Activated naive CD4-positive, alpha-beta T cell (primary cell): Measurements from ENCODE around the gene SAMM50.
"Not testable (repeated sequence)": the region's sequence is repeated elsewhere in the genome, so short reads cannot be mapped to it uniquely, and the experiment has no call there.

Source experiments
- DNase-seq, 4 experiments: peaks; one replicate each; lab custom pipeline; 2025; lab: John Stamatoyannopoulos, UW

The SAMM50 gene

DNA sequence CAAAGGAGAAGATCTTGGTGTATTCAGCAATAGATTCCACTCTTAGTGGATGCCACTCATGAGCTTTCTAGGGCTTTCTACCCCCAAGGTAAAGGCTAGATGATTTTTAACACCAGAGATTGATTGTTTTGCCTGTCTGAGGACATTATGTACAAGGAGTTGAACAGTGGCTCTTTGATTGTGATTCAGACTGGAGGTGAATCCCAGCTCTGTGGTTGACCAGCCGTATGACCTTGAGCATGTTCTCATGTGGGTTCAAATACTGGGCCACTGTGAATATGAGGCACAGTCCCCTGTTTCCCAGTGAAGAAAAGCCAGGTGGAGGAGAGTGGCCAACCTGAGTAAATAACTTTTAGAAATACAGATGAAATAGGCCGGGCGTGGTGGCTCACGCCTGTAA, 44.9 kb downstream of the SAMM50 start:
- no peak for DNase-seq

DNA sequence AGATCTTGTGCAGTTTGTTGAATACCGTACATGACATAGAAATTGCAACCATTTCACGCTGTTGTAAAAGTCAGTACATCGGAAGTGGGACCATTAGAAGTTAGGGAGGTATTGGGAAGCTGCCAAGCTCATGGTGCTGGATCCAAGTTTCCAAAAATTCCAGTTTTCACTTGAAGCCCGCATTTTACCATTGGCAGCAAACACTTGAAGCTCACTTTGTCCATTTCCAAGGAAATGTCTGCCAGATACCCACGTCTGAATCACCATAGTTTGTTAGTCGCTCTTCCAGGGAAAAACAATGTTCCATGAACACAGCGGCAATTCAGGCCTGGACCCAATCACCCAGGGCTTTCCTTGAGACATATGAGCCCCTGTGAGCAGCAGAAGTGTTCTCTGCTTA, 46.3 kb downstream of the SAMM50 start:
- DNase-seq: no peak

DNA sequence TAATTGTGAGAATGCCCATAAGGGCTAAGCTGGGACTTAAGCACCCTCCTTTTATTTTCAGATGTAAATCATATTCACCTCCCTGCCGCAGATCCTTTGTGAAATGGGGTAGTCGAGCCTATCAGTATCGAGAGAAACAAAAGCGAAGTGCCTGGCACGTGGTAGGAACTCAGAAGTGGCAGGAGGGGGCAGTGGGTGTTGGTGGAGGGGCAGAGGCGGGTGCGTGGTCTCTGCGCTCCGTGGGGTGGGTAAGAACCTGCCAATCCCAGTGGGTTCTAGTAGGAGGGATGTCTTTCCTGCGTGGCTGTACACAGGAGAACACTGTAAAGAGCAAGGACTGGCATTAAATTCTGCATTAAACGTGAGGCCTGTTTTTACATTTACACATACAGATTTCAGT, 47.1 kb downstream of the SAMM50 start:
- no peak for DNase-seq

DNA sequence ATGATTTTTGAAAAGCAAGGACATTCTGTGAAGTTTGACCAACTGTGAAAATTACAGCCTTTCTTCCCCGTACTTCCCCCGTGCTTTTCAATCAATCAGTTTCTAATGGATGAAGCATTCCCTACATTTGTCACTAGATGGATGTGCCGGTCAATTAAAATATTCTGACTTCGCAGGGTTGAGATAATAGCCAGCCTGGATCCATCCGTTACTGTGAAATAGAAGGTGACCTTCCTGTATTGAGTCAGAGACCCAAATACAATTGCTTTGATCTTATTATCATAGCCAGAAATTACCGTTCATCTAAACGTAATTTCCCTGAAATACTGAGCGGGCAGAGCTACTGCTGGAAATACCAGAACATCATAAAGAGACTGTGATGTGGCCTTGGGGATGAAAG, 47.8 kb downstream of the SAMM50 start:
- no peak for DNase-seq

DNA sequence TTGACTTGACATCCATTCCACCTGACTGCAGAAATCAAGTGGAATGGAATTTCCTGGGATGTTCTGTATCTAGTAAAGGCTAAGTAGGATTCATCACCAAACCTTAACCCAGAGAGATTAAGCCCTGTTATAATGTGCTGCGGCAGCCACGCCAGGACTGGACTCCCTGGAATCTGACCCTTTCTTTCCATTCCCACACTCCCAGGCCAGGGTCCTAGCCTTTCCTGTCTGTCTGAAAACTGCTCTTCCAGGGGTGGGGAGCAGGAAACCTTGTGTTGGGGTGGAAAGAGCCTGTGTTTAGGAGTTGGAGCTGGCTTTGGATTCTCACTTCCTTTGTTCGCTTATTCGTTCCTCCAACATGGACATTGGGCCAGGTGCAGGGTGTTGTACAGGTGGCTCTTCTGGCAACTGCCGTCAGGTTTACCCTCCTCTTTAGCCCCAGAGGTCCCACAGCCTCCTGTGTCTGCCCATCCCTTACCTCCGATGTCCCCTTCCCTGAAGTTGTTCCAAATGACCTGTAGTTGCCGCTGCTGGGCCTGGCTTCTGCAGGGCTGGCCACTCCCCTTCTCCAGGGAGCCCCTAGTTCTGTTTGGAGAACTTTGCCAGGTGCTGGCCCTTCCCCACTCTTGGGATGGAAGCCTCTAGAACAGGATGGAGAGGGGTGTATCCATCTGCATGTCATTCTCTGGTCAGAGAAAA, 48.3 kb downstream of the SAMM50 start:
- no peak for DNase-seq

DNA sequence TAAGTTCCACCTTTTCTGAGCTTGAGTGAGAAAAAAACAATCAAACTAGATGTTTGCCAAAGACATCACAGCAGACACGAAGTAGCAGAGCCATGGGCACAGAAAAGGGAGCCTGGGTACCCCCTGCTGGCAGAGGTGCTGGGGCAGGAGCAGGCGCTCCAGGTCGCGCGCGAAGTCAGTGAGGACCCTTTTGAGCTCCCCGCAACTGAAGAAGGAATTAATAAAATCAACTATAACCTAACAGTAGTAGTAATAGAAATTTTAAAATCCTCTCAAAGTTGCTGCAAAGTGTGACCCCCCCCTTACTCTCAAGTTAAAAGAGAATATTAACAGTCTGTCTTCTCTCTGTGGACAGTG, 48.8 kb downstream of the SAMM50 start:
- DNase-seq: no peak

DNA sequence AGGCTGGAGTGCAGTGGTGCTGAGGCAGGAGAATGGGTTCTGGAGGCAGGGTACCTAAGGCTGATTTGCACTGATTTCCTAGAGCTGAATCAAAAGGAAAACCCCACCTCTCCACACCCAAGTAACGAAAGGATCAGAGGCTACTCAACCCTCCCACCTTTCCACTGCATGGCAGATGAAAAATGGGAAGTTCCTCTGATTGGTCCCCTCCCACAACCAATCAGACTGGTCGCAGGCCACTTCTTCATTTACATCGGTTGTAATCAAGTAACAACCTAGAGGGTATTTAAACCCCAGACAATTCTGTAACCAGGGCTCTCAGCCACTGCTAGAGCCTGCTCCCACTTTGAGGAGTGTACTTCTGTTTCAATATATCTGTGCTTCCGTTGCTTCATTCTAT, 50.3 kb downstream of the SAMM50 start:
- DNase-seq: no peak

DNA sequence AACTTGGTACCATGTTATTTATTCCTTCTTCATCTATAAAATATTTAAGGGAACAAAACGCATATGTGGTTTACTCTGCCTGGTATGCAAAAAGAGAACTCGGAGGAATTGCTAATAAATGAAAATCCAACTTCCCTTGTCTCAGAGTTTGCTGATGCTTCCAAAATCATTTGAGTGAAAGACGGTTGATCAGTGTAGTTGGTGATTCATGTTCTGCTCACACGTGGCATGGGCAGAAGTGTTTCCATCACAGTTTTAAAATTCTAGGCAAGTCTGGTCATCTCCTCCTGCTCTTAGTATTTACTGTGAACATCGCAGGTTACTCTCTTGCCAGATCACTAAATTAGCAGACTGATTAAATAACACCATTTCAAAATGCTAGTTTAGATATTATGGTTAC, 56.9 kb downstream of the SAMM50 start:
- DNase-seq: no peak

DNA sequence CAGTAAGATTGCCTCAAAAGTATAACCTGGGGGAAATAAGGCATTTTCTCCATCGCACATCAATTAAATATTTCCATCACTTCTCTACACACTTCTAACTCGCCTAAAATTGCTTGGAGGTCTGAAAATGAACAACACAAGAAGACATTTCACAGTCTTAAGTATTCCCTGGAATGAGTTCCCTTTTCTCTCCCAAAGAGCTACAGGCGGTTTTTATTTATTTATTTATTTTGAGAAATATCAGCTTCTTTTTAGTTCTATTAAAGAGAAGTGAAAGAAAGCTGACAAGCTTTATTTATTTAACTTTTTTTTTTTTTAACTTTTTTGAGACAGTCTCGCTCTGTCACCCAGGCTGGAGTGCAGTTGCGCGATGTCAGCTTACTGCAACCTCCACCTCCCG, 57.3 kb downstream of the SAMM50 start:
- no peak for DNase-seq

DNA sequence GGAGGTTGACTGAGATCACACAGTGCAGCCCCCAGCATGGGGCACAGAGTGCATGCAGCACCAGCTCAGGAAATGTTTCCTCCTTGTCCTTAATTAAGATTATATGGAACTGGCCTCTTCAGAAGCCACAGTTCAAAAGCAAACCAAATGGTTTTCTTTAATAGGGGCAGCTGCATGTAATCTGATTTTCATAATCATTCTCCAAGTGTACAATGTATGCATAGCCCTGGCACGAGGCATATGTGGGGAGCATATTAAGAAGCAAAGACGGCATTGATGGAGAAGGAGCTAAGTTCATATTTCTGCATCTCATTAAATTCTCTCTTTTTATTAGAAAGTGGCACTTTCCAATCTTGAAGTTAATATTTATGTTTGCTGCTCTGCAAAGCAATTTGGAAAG, 59.0 kb downstream of the SAMM50 start:
- no peak for DNase-seq

DNA sequence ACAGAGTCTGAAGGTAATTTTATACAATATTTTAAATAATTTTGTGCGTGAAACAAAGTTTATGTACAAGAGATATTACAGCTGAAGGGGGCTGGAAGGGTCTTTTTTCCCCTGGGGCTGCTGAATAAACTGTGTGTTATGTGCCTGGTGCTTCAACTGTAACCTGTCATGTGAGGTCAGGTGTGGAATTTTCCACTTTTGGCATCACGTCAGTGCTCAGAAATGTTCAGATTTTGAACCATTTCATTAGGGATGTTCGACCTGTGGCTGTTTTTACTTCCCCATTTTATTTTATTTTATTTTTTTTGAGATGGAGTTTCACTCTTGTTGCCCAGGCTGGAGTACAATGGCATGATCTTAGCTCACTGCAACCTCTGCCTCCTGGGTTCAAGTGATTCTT, 61.3 kb downstream of the SAMM50 start:
- DNase-seq: not testable (repeated sequence)

DNA sequence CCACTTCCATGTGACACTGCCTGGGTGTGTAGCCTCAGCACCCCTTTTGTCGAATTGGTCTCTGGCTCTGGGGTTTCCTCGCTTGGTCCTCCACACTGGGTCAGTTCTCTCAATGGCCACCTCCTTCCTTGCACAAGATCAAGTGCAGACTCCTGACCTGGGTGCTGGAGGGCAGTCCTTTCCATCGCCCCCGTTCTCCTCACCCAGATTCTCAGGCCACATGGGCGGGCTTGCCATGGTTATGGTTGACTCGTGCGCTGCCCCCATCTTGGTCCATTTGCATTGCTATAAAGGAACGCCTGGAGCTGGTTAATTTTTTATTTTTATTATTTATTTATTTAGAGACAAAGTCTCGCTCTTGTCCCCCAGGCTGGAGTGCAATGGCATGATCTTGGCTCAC, 63.4 kb downstream of the SAMM50 start:
- no peak for DNase-seq

DNA sequence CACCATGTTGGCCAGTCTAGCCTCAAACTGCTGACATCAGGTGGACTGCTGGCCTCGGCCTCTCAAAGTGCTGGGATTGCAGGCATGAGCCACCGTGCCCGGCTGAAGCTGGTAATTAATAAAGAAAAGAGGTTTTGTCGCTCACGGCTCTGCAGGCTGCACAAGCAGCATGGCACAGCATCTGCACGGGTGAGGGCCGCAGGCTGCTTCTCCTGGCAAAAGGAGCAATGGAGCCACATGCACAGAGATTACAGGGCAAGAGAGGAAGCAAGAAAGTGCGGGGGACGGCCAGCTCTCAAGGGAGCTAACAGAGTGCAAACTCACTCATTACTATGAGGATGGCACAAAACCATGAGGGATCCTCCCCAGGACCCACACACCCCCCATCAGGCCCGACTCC, 64.2 kb downstream of the SAMM50 start:
- DNase-seq: no peak

DNA sequence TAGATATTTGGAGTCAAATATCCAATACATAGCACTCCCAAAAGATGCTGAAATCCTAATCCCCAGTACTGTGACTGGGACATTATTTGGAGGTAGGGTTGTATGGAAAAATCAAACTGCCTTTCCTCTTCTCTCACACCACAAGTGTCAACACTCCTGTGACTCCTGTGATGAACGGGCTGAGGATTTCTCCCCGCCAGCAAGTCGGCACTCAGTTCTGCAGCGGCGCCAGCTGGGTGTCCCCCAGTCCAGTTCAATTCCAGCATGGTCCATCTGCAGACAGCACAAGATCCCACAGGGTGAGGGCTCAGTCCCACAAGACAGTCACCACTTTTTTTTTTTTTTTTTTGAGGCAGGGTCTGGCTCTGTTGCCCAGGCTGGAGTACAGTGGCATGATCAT, 64.6 kb downstream of the SAMM50 start:
- DNase-seq: no peak

DNA sequence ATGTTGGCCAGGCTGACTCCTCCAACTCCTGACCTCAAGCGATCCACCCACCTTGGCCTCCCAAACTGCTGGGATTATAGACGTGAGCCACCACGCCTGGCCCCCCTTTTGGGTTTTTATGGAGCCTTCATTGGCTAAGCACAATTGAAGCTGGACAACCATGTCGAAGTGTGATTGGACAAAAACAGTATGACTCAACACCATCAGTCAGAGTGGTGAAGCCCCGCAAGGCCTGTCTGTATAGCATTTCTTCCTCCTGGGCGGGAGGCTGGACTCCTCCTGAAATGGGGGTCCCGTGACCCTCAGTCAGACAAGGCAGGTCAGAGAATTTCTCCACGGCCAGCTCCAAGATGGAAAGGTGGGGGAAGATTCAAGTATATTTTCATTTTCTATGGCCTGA, 65.7 kb downstream of the SAMM50 start:
- no peak for DNase-seq

DNA sequence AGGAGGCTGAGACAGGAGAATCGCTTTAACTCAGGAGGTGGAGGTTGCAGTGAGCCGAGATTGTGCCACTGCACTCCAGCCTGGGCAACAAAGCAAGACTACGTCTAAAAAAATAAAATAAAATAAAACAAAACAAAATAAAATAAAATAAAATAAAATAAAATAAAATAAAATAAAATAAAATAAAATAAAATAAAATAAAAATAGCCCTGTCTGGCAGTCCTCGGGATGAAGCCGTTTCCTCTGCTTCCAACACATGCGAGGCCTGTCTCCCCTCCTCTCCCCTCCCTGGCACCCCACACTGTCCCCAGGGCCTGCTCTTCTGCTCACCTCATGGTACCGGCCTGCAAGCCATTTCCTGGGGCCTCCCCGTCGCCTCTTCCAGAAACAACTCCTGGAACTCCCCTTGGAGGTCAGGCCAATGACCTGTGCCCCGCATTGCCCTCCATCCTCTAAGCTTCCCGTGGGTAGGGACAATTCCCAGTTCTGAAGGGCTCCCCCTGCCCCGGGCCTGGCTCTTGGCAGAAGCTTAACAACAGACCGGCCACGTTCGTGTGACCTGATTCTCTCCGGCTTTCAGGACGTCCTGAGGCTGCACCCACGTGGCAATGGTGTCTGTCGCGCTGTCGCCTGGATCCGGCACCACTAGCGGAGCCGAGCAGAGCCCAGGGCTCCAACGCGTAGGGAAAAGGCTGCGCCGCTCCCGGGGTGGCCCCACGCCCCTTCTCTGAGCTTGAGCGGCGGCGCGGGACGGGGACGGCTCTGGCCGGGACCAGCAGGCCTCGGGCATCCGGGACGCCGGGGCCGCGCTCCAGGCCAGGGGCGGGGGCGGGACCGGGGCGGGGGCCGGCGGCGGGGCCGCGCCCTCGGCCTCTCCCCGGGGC, 68.4 kb downstream of the SAMM50 start:
- no peak for DNase-seq

DNA sequence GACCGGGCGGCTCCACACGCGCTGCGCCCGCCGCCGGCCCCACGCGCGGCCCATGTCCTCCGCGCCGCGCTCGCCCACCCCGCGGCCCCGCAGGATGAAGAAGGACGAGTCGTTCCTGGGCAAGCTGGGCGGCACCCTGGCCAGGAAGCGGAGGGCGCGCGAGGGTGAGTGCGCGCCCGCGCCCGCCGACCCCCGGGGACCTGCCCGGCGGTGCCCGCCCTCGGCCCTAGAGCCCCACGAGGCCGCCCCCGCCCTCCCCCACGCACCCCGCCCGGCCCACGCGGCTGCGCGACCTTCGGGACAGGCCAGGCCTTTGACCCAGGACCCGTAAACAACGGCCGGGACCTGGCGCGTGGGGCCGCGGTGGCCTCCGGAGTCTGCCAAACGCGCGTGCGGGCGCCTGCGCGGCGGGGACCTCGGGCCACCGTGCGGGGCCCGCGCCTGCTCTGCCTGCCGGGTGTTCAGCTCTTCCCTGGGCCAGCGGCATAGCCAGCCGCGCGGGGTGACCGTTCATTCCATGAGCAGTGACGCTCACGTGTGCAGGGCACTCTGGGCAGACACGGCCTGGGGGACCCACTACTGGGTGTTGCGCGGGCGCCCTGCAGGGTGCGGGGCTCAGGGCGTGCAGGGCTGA, 69.2 kb downstream of the SAMM50 start, which contains the start of gene PARVB:
PARVB (plus strand) TSS at position 15 of the 634 bp plus-strand sequence; CDS start at position 53, 38 bp downstream.
- DNase-seq: no peak

DNA sequence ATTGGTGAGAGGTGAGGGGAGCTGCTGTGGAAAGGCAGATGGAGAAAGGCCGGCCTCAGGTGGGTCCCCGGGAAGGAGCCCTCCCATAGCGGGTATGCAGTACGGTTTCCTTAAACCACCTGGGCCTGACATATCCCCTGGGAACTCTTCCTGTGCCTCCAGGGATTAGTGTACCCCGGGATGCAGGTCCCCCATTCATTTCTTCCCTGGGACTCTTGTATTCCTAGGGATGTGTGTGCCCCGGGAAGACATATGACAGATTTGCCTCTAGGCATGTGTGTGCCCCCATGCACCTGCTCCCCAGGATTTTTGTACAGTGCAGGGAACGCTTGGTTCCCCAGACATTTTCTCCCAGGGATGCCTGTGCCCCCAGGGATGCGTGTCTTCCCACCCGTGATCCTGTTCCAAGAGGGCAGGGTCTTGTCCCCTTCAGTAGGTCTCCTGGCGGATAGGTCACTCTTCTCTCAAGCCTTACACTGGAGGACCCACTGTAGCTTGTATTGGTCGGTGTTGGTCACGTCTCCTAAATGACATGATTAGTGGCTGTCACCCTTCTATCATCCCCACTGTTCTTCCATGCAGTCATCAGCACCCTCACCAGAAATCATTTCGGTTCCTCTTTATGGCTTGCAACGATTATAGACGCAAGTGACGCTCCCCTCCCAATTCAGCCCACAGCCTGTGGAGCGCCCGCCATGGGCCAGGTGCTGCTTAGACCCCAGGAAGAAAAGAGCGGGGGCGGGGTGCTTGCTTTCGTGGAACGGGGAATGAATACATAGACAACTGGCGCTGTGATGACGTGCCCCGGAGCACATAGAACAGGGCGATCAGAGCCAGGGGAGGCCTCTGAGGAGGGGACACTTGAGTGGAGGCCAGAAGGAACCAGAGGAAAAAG, 70.2 kb downstream of the SAMM50 start:
- DNase-seq: no peak

DNA sequence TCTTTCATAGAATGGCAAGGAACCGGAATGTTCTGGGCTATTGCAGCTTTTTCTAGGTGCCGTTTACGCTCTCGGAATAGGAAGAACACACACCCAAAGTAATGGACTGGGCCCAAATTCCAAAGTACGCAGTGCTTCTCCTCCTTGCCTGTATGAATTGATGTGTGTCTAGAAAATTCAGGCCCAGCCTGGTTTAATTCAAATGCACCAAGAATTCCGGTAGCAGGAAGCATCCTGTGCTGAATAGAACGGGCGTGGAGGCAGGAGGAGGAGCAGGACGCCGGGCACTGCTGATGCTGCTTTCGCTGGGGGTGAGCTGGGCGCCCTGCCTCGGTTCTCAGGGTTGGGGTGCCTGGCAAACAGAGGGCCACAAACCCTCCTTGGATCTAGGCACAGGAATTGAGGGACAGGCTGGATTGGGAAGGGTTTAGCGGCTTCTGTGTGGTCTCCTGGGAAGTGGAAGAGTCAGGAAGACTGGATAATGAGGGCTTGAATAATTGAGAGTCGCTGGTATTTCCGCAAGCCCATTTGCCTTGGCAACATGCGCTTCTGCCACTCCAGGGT, 70.9 kb downstream of the SAMM50 start:
- DNase-seq: no peak

DNA sequence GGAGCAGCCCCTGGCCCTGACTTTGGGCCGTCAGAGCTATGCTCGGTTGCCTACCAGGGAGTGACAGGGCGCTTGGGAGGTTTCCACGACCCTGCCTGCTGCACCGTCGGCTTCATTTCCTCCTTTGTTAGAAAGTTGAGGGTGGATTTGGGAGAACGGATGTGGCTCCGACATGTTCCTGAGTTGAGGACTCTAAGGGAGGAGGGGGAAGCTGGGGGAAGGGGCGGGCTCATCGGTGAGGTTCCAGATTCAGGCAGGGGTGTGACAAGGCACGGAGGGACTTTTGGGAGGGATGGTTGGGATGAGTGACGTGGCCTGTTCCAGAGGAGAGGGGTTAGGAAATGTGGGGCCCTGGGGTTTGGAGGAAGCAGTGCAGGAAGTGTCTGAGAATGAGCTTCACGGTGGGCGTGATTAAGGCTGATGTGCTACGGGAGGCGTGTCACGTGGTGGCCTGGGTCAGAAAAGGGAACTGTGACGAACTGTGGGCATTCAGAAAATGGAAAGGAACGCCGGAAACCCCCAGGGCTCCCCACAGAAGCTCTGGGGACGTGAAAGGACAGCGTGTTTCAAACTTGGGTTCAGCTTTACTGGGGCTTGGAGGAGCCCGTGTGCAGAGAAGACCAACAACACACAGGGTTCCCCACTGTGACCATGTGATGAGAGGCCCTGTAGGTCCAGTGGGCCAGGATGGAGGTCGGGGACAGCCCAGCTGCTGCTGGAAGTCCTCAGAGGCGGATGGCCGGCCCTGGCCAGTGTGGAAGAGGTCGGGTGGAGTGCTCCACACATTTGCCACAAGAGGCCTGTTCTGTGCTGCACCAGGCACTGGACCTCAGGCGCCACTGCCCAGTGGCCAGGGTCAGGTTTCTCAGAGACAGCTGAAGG, 71.6 kb downstream of the SAMM50 start:
- no peak for DNase-seq

DNA sequence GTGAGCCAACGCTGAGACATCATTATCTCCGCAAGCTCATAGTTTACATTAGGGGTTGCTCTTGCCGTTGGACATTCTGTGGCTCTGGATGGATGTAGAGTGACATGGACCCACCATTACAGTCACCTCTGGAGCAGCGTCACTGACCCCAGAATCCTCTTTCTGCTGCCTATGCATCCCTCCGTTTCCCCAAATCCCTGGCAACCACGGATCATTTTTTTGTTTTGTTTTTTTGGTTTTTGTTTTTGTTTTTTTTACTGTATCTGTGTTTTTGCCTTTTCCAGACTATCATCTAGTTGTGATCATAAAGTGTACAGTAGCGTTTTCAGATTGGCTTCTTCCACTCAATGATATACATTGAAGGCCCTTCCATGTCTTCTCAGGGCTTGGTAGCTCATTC, 72.8 kb downstream of the SAMM50 start:
- DNase-seq: no peak
